ENCODE results near the gene GPC3. TPM values are rescaled to one million over a fixed set of nuclear protein-coding genes. Genes with fewer than 3 reads are reported as not detected.

The GPC3 gene
- total RNA-seq, 3 donors from 2014 or later (not counting 1 experiment from before 2014, with no cell fraction given), result not detected

- Histone ChIP-seq H3K4me3 (ENCODE audit: low read length) (no peak overlapping the region), H3K36me3 (ENCODE audit: control insufficient read depth, insufficient read depth, low read length) (no peaks in the 10 kb centered on the region), H3K27ac (ENCODE audit: low read length) (no peak overlapping the region), H3K9me3 (ENCODE audit: control insufficient read depth, insufficient read depth, low read length) (no peaks in the 10 kb centered on the region), H3K27me3 (ENCODE audit: control insufficient read depth, insufficient read depth, low read length) (no peaks in the 10 kb centered on the region), H3K4me1 (ENCODE audit: control insufficient read depth, insufficient read depth, low read length) (no peaks in the 10 kb centered on the region)
- H3K4me3 Mint-ChIP-seq, result no peak overlapping the region
- no peak for TF ChIP-seq CTCF (IDR thresholded peaks at IDR 0.05)
- no peak for ATAC-seq
- no peaks in the 10 kb centered on the region for H3K9me3 Mint-ChIP-seq
- no peak for DNase-seq
- H3K27me3 Mint-ChIP-seq (ENCODE audit: low read depth in 2 of 2), result peaks cover 0 to 30% of the 10 kb centered on the region in 2 donors
- no peak overlapping the region for H3K27ac Mint-ChIP-seq
- intact Hi-C loops (cut with micrococcal nuclease), result no loop called here
- 89% methylated on average over 4 of the region's 7 CpGs for WGBS (ENCODE audit: insufficient coverage)
- no peaks in the 10 kb centered on the region for H3K36me3 Mint-ChIP-seq
- no peaks in the 10 kb centered on the region for H3K4me1 Mint-ChIP-seq
Measured at GRCh38 chrX:133640161-133641015, 345.0 kb downstream of the GPC3 start.

- WGBS (ENCODE audit: insufficient coverage), result no CpG with 5 or more reads among the region's 2 CpGs
- Histone ChIP-seq H3K36me3 (ENCODE audit: control insufficient read depth, insufficient read depth, low read length) (no peaks in the 10 kb centered on the region), H3K9me3 (ENCODE audit: control insufficient read depth, insufficient read depth, low read length) (no peaks in the 10 kb centered on the region), H3K27me3 (ENCODE audit: control insufficient read depth, insufficient read depth, low read length) (no peaks in the 10 kb centered on the region), H3K4me3 (ENCODE audit: low read length) (no peak overlapping the region), H3K27ac (ENCODE audit: low read length) (no peak overlapping the region), H3K4me1 (ENCODE audit: control insufficient read depth, insufficient read depth, low read length) (no peaks in the 10 kb centered on the region)
- no peak for TF ChIP-seq CTCF (IDR thresholded peaks at IDR 0.05)
- H3K4me3 Mint-ChIP-seq, result no peak overlapping the region
- no peaks in the 10 kb centered on the region for H3K36me3 Mint-ChIP-seq
- intact Hi-C loops (cut with micrococcal nuclease), result no loop called here
- H3K4me1 Mint-ChIP-seq, result no peaks in the 10 kb centered on the region
- DNase-seq (no peak), ATAC-seq (no peak)
- no peaks in the 10 kb centered on the region for H3K9me3 Mint-ChIP-seq
- H3K27ac Mint-ChIP-seq, result no peak overlapping the region
- H3K27me3 Mint-ChIP-seq (ENCODE audit: low read depth in 2 of 2), result peaks cover 0 to 30% of the 10 kb centered on the region in 2 donors
Measured at GRCh38 chrX:133639726-133640125, 345.7 kb downstream of the GPC3 start.

- no peak for TF ChIP-seq CTCF (IDR thresholded peaks at IDR 0.05)
- no peaks in the 10 kb centered on the region for H3K9me3 ChIP-seq (ENCODE audit: control insufficient read depth, insufficient read depth, low read length)
- no peaks in the 10 kb centered on the region for H3K36me3 Mint-ChIP-seq
Measured at GRCh38 chrX:133638285-133638684, 347.1 kb downstream of the GPC3 start.

More at GRCh38 chrX:133638285-133638684, 347.1 kb downstream of the GPC3 start:
- H3K4me1 Mint-ChIP-seq, result no peaks in the 10 kb centered on the region
- WGBS (ENCODE audit: insufficient coverage), result 82% methylated on average over 3 of the region's 4 CpGs
- H3K27me3 ChIP-seq (ENCODE audit: control insufficient read depth, insufficient read depth, low read length), result no peaks in the 10 kb centered on the region
- no peak overlapping the region for H3K4me3 ChIP-seq (ENCODE audit: low read length)
- ATAC-seq, result no peak
- no peaks in the 10 kb centered on the region for H3K4me1 ChIP-seq (ENCODE audit: control insufficient read depth, insufficient read depth, low read length)
- no peaks in the 10 kb centered on the region for H3K36me3 ChIP-seq (ENCODE audit: control insufficient read depth, insufficient read depth, low read length)
- peaks cover 0 to 30% of the 10 kb centered on the region in 2 donors for H3K27me3 Mint-ChIP-seq (ENCODE audit: low read depth in 2 of 2)
- H3K27ac ChIP-seq (ENCODE audit: low read length), result no peak overlapping the region
- no peaks in the 10 kb centered on the region for H3K9me3 Mint-ChIP-seq
- no peak for DNase-seq
- no peak overlapping the region for H3K4me3 Mint-ChIP-seq
- H3K27ac Mint-ChIP-seq, result no peak overlapping the region
- intact Hi-C loops (cut with micrococcal nuclease), result no loop called here

Measured in natural killer cell (primary cell).